Astrocyte of the spinal cord (primary cell): Measurements from ENCODE around the gene CCNI2.

Experiments used
- DNase-seq: peaks from one replicate; pipeline ENCODE4 v3.0.0; 2011; ENCODE audit warnings: low read depth, low spot score
- H3K4me3 ChIP-seq: 2 replicates; pipeline ENCODE4 v1.5.1; 2011; ENCODE audit warnings: low read depth, mild to moderate bottlenecking, low read length, moderate library complexity
- in situ Hi-C: cut with HindIII; loops from 2 replicates; pipeline ENCODE4 v1.10.0; 2017; ENCODE audit warnings: low sequenced_read_pairs
- TF ChIP-seq, protein P1 (sequence below): IDR thresholded peaks from 2 replicates; pipeline ENCODE4 v1.5.1; 2012; ENCODE audit warnings: low read depth, mild to moderate bottlenecking, low read length, inconsistent platforms

Gene CCNI2

GRCh38 chr5:132774896-132775295 is 27.7 kb downstream of the CCNI2 start:
- in situ Hi-C loops, result no loop called here
- no peak for DNase-seq
- H3K4me3 ChIP-seq, result no peak overlapping the region
- TF ChIP-seq, protein P1, sequence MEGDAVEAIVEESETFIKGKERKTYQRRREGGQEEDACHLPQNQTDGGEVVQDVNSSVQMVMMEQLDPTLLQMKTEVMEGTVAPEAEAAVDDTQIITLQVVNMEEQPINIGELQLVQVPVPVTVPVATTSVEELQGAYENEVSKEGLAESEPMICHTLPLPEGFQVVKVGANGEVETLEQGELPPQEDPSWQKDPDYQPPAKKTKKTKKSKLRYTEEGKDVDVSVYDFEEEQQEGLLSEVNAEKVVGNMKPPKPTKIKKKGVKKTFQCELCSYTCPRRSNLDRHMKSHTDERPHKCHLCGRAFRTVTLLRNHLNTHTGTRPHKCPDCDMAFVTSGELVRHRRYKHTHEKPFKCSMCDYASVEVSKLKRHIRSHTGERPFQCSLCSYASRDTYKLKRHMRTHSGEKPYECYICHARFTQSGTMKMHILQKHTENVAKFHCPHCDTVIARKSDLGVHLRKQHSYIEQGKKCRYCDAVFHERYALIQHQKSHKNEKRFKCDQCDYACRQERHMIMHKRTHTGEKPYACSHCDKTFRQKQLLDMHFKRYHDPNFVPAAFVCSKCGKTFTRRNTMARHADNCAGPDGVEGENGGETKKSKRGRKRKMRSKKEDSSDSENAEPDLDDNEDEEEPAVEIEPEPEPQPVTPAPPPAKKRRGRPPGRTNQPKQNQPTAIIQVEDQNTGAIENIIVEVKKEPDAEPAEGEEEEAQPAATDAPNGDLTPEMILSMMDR, result no peak

- H3K4me3 ChIP-seq, result peak overlapping the region; percentile 69
- TF ChIP-seq, protein P1, result no peak
- in situ Hi-C loops, result no loop called here
- DNase-seq, result no peak
Observed at GRCh38 chr5:132775476-132775961, 28.3 kb downstream of the CCNI2 start.

DNA sequence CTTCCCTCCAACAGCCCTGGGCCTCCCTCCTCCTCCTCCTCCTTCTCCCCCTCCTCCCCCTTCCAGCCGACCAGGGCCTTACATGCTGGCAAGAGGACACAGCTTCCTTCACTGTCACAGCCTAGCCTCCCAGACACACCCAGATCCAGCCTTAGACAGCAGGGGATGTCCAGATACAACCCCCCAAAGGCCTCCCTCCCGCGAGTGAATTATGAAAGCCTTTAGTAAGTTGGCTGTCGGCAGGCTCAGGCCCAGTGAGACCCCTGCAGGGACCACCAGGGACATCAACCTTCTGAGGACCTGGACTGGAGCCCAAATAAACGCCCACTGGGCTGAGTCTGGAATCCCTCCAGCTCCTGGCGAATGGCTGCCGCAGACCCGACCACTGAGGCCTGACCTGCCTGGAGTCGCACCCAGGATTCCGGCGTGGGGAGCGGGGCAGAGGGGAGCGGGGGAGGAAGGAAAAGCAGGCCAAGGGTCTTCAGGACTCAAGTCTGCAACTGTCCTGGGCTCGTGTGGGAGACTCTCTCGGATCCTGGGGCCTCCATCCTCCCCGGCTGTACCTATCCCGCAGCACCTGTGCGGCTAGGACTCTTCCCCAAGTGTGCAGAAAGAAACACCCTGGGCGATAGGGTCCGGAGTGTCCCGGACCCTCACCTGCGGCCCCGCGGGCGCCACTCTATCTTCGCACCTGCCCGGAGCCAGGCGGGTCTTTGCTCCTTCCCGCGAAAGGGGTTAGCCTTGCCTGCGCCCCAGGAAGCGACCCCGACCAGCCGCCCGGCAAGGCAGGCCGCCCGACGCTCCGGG is 29.1 kb downstream of the CCNI2 start:
- TF ChIP-seq, protein P1, result no peak
- in situ Hi-C loops, result no loop called here
- DNase-seq, result no peak
- H3K4me3 ChIP-seq, result peak overlapping the region; percentile 69

DNA sequence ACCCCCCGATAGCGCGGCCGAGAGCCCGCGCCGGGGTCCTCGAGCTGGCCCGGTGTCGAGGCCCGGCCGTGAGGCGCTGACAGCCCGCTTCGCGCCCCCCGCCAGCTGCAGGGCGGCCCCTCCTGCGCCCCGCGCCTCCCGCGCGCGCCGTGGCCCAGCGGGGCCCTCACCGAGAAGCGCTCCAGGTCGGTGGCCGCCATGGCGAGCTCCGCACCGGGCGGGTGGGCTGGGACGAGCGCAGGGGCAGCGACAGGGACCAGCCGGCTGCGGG is 29.6 kb downstream of the CCNI2 start:
- DNase-seq, result no peak
- TF ChIP-seq, protein P1, result no peak
- H3K4me3 ChIP-seq, result peak overlapping the region; percentile 69
- in situ Hi-C loops, result no loop called here

GRCh38 chr5:132777209-132778069 is 30.2 kb downstream of the CCNI2 start, which contains the start of gene SEPTIN8:
TSS of gene SEPTIN8 (minus strand) at chr5:132777239. CDS start at chr5:132777137, 102 bp downstream.
- TF ChIP-seq, protein P1, result no peak
- peak within 1 kb of the TSS; percentile 69 for H3K4me3 ChIP-seq
- in situ Hi-C loops, result no loop called here
- DNase-seq, result no peak

DNA sequence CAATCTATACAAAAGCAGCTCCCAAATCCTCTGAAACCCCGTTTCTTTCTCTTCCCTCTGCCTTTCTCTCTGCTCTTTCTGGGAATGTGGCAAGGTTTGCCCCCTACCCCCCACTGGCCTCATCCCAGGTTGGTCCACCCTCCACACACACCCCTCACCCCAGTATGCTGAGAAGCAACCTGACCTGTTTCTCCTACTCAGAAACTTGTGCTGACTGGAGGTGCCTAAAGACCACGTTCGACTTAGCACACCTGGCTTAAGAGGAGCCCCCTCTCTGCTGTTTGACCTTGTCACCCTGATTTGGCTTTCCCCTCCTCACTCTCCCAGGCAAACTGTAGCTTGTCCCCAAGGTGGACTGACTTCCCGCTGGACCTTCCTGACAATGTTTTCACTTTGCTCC is 30.9 kb downstream of the CCNI2 start:
- peak overlapping the region; percentile 69 for H3K4me3 ChIP-seq
- TF ChIP-seq, protein P1, result no peak
- in situ Hi-C loops, result no loop called here
- no peak for DNase-seq
